Body of pancreas (tissue), 4 donors: ENCODE results near the gene HMX1.

ENCODE experiments used
- CTCF ChIP-seq, 7 experiments: fragments of 450-650 bp in 4 of 7; fragments of 200-600 bp in 3 of 7; sonication (generic) in 3 of 7; IDR thresholded peaks; one replicate each; pipeline ENCODE4 v1.5.1; 2016 to 2019; ENCODE audit warnings: antibody characterized with exemption in 7 of 7
- POLR2A ChIP-seq, 3 donors: fragments of 450-650 bp; IDR thresholded peaks; one replicate each; pipeline ENCODE4 v1.6.1; 2016; ENCODE audit warnings: antibody characterized with exemption in 3 of 3, mild to moderate bottlenecking in 2 of 3

- TF ChIP-seq CTCF (IDR thresholded peaks at IDR 0.05), result no peak
- no peak for TF ChIP-seq POLR2A (IDR thresholded peaks at IDR 0.05)
These were observed 16.7 kb downstream of the HMX1 start for GRCh38 chr4:8854931-8855330.
